ENCODE data around the gene WASF2.

The WASF2 gene

DNA sequence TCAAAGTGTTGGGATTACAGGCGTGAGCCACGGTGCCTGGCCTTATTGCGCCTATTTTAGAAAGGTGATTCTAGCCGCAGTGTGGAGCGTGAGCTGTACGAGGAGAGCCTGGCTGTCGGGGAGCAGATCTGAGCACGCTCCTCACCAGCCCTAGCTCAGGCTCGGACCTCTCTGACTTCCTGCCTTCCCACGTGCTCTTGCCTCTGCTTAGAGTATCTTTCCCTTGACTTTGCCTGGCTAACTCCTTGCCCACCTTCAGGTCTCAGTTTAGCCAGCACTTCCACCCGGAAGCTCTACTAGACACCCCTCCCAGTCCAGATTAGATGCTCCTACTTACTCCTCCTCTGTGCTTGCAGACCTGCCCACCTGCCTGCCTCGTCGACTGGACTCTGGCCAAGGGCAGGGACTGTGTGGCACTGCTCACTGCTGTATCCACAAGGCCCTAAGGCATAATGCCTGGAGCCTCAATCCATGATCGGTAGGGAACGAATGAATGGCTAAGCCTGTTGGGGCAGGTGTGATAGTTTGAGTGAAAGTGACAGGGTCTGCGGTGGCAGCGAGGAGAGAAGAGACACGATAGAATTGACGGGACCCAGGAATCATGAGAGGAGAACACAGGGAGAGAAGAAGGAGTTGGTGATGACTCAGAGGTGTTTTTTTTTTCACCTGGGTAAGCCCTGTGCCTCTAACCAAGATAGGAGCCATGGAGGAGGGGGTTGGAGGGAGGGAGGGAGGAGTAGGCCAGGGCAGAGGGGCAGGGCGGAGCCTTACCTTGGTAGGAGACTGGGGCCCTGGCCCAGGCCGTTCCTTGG is 28.1 kb upstream of the WASF2 start:
- peaks cover 38% of the 10 kb centered on the region for H3K4me1 ChIP-seq (ENCODE audit: insufficient read depth, low read length, severe bottlenecking)
- H3K9ac ChIP-seq (ENCODE audit: low read length) = no peak overlapping the region

DNA sequence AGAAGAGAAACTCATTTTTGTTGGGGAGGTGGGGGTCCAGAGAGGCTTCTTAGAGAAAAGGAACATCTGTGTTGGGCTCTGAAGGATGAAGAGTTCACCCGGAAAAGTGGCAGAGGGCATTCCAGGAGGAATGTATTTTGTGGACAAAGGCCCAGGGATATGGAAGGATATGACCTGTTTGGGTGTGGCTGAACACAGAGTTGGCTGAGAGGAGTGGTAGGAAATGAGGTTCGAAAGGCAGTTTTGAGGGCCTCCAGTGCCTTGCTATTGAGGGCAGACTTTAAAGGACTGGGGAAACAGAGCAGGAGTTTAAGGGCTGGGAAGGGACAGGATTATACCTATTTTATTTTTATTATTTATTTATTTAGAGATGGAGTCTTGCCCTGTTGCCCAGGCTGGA is 27.3 kb upstream of the WASF2 start:
- H3K4me2 ChIP-seq (ENCODE audit: low read length) = no peak overlapping the region

More for the DNA sequence above, 28.1 kb upstream of the WASF2 start:
- Histone ChIP-seq H3K9me2 (ENCODE audit: low read depth, low read length) (no peaks in the 10 kb centered on the region), H3K4me2 (ENCODE audit: low read length) (no peak overlapping the region; the same call in 1 of the 2 replicates), H3K27ac (ENCODE audit: low read depth, low read length, poor library complexity, severe bottlenecking) (peak overlapping the region; percentile 0), H3K79me2 (ENCODE audit: insufficient read depth, low read length) (no peaks in the 10 kb centered on the region), H3K9me3 (ENCODE audit: low read length) (no peaks in the 10 kb centered on the region), H3K4me3 (ENCODE audit: low read depth, low read length, poor library complexity, severe bottlenecking) (no peak overlapping the region), H2AFZ (ENCODE audit: low read length) (no peak overlapping the region), H3K27me3 (ENCODE audit: insufficient read depth, low read length) (no peaks in the 10 kb centered on the region), H3F3A (ENCODE audit: insufficient read depth, low read length) (no peaks in the 10 kb centered on the region), H3K36me3 (ENCODE audit: insufficient read depth, low read length) (no peaks in the 10 kb centered on the region), H4K20me1 (ENCODE audit: insufficient read depth, low read length) (no peaks in the 10 kb centered on the region)
- TF ChIP-seq CTCF (IDR thresholded peaks at IDR 0.05; ENCODE audit: low read length) (no peak), EZH2 (IDR thresholded peaks at IDR 0.05; ENCODE audit: borderline replicate concordance, low read length) (no peak)

DNA sequence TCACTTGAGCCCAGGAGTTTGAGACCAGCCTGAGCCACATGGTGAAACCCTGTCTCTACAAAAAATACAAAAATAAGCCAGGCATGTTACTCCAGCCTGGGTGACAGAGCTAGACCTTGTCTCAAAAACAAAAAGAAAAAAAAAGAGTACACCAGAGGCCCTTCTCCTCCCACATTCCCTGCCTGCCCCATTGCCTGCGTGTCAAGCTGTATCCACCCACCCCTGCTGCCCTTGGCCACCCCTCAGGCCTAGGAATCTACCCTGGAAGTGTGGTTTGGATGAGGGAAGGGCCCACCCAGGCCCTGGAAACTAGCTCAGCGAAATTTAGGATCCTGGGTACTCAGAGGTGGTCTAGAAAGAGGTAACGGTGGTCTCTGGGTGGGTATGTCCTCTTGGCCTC is 25.7 kb upstream of the WASF2 start:
- no peak overlapping the region for H3K9ac ChIP-seq (ENCODE audit: low read length)
- peaks cover 15% of the 10 kb centered on the region for H3K4me1 ChIP-seq (ENCODE audit: insufficient read depth, low read length, severe bottlenecking)
- no peaks in the 10 kb centered on the region for H3K79me2 ChIP-seq (ENCODE audit: insufficient read depth, low read length)
- no peaks in the 10 kb centered on the region for H3K9me3 ChIP-seq (ENCODE audit: low read length)
- H3K27ac ChIP-seq (ENCODE audit: low read depth, low read length, poor library complexity, severe bottlenecking) = peak overlapping the region; percentile 9
- H3K4me3 ChIP-seq (ENCODE audit: low read depth, low read length, poor library complexity, severe bottlenecking) = no peak overlapping the region
- H4K20me1 ChIP-seq (ENCODE audit: insufficient read depth, low read length) = no peaks in the 10 kb centered on the region
- no peak overlapping the region for H3K4me2 ChIP-seq (ENCODE audit: low read length)
- H3F3A ChIP-seq (ENCODE audit: insufficient read depth, low read length) = no peaks in the 10 kb centered on the region
- TF ChIP-seq CTCF (IDR thresholded peaks at IDR 0.05; ENCODE audit: low read length) (no peak), EZH2 (IDR thresholded peaks at IDR 0.05; ENCODE audit: borderline replicate concordance, low read length) (no peak)
- H3K36me3 ChIP-seq (ENCODE audit: insufficient read depth, low read length) = no peaks in the 10 kb centered on the region
- no peaks in the 10 kb centered on the region for H3K9me2 ChIP-seq (ENCODE audit: low read depth, low read length)
- no peaks in the 10 kb centered on the region for H3K27me3 ChIP-seq (ENCODE audit: insufficient read depth, low read length)
- H2AFZ ChIP-seq (ENCODE audit: low read length) = no peak overlapping the region

More for the DNA sequence above, 27.3 kb upstream of the WASF2 start:
- Histone ChIP-seq H3F3A (ENCODE audit: insufficient read depth, low read length) (no peaks in the 10 kb centered on the region), H3K4me1 (ENCODE audit: insufficient read depth, low read length, severe bottlenecking) (peaks cover 30% of the 10 kb centered on the region), H2AFZ (ENCODE audit: low read length) (no peak overlapping the region), H3K4me3 (ENCODE audit: low read depth, low read length, poor library complexity, severe bottlenecking) (no peak overlapping the region), H3K9me2 (ENCODE audit: low read depth, low read length) (no peaks in the 10 kb centered on the region), H4K20me1 (ENCODE audit: insufficient read depth, low read length) (no peaks in the 10 kb centered on the region), H3K27me3 (ENCODE audit: insufficient read depth, low read length) (no peaks in the 10 kb centered on the region), H3K9me3 (ENCODE audit: low read length) (no peaks in the 10 kb centered on the region), H3K9ac (ENCODE audit: low read length) (no peak overlapping the region), H3K79me2 (ENCODE audit: insufficient read depth, low read length) (no peaks in the 10 kb centered on the region), H3K36me3 (ENCODE audit: insufficient read depth, low read length) (no peaks in the 10 kb centered on the region), H3K27ac (ENCODE audit: low read depth, low read length, poor library complexity, severe bottlenecking) (no peak overlapping the region)
- no peak for TF ChIP-seq CTCF (IDR thresholded peaks at IDR 0.05; ENCODE audit: low read length)
- TF ChIP-seq EZH2 (IDR thresholded peaks at IDR 0.05; ENCODE audit: borderline replicate concordance, low read length) = no peak

All from OCI-LY1 (cell line).